Activated CD4-positive, alpha-beta T cell treated with anti-CD3 and anti-CD28 coated beads for 1 hour (primary cell): Measurements from ENCODE around the gene TSPYL2.
A peak's percentile ranks its signal among the peaks of the same experiment; 100 is the strongest.

ENCODE experiments used
- DNase-seq: peaks from one replicate; pipeline ENCODE4 v3.0.0-alpha.2; 2020

TSPYL2 gene

GRCh38 chrX:53081925-53082772 is at the start of gene TSPYL2:
TSS of gene TSPYL2 (plus strand) at chrX:53082367. CDS start at chrX:53082499, 132 bp downstream.
- DNase-seq: peak; percentile 92

- DNase-seq: no peak
These were observed 46.0 kb upstream of the TSPYL2 start for GRCh38 chrX:53036149-53036548.

- DNase-seq: no peak
These were observed 42.9 kb upstream of the TSPYL2 start for GRCh38 chrX:53039236-53039635.

GRCh38 chrX:53044995-53045394 is 37.2 kb upstream of the TSPYL2 start:
- DNase-seq: no peak

GRCh38 chrX:53047228-53047627 is 34.9 kb upstream of the TSPYL2 start:
- DNase-seq: no peak

GRCh38 chrX:53048169-53049126 is 33.7 kb upstream of the TSPYL2 start, which contains the start of gene GPR173:
TSS of gene GPR173 (plus strand) at chrX:53048789. CDS start at chrX:53076622, 27,833 bp downstream.
- no peak for DNase-seq

- no peak for DNase-seq
These were observed 33.0 kb upstream of the TSPYL2 start for GRCh38 chrX:53049127-53049517.

GRCh38 chrX:53050841-53051240 is 31.3 kb upstream of the TSPYL2 start:
- no peak for DNase-seq

GRCh38 chrX:53055244-53055849 is 26.8 kb upstream of the TSPYL2 start:
- DNase-seq: no peak

- no peak for DNase-seq
These were observed 25.9 kb upstream of the TSPYL2 start for GRCh38 chrX:53056292-53056691.

- no peak for DNase-seq
These were observed 17.1 kb upstream of the TSPYL2 start for GRCh38 chrX:53065104-53065503.

- no peak for DNase-seq
These were observed 11.1 kb upstream of the TSPYL2 start for GRCh38 chrX:53071064-53071463.

GRCh38 chrX:53071604-53072417 is 10.4 kb upstream of the TSPYL2 start:
- DNase-seq: peak; percentile 55

GRCh38 chrX:53072418-53073114 is 9.6 kb upstream of the TSPYL2 start:
- DNase-seq: no peak

GRCh38 chrX:53073115-53073586 is 9.0 kb upstream of the TSPYL2 start:
- no peak for DNase-seq

- DNase-seq: no peak
These were observed 7.2 kb upstream of the TSPYL2 start for GRCh38 chrX:53075011-53075410.

GRCh38 chrX:53076671-53077070 is 5.5 kb upstream of the TSPYL2 start:
- no peak for DNase-seq

- no peak for DNase-seq
These were observed 4.7 kb upstream of the TSPYL2 start for GRCh38 chrX:53077207-53078197.

- no peak for DNase-seq
These were observed 3.2 kb upstream of the TSPYL2 start for GRCh38 chrX:53078943-53079342.
